DMS153 treated with DMSO at 0.1 percent for 48 hours (cell line): Measurements from ENCODE around the gene CTSO.

Experiments used
- DNase-seq: peaks from one replicate; lab custom pipeline; 2025; ENCODE audit not compliant: unreplicated experiment; lab: John Stamatoyannopoulos, UW

CTSO gene, protein sequence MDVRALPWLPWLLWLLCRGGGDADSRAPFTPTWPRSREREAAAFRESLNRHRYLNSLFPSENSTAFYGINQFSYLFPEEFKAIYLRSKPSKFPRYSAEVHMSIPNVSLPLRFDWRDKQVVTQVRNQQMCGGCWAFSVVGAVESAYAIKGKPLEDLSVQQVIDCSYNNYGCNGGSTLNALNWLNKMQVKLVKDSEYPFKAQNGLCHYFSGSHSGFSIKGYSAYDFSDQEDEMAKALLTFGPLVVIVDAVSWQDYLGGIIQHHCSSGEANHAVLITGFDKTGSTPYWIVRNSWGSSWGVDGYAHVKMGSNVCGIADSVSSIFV

DNA sequence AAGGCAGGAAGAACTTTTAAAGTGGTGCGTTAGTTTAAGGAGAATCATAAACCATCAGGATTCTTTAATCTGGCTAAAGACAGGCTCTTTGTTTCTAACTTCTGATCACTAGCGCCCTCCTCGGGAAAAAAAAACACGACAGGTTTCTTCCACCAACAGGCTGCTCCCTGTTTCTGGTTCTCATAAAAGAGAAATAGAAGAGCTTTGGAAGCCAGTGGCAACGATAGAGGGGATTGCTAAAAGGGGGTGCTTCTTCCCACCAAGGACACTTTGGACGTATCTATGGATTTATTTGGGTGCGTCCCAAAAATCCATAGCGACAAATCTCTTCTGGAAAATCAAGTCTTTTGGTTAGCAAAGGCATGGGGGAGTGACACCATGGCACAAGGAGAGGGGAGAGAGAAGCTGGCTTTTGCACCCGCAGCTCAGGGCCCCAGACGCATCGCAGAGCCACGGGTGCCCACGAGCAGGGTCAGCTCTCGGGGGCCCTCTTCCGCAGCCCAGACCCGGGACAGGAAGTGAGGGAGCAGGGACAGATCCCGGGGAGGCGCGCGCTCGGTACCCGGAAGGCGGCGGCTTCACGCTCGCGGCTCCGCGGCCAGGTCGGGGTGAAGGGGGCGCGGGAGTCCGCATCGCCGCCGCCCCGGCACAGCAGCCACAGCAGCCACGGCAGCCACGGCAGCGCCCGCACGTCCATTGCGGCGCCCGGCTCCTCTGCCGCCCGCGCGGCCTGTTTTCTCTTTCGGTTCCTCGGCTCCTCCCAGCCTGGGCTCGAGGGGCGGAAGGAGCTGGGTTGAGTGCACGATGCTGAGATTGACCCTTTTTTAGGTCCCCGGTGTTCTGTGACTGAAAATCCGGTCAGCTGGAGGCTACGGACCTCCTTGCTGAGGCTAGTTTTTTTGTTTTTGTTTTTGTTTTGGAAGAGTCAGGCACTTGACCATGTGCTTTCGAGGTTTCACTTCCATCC, at the start of gene CTSO:
CTSO (minus strand) TSS at position 716 of the 967 bp plus-strand sequence; CDS start at position 697, 19 bp downstream.
- peak; percentile 74 for DNase-seq

DNA sequence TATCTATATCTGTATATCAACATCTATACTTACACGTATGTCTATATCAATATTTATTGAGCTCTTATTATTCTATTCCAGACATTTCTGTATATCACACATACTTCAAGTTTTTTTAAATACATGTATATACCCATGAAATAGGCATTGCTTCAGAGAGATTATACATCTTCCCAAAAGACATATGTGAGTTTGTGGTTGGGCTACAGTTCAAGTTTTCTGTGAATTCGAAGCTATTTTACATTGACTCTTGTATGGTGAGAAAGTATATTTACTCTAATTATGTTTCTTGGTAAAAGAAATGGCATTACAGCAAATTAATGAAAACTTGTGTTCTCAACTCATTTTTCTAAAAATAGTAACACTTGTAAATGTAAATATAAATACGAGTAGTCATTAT, 46.8 kb upstream of the CTSO start:
- no peak for DNase-seq

DNA sequence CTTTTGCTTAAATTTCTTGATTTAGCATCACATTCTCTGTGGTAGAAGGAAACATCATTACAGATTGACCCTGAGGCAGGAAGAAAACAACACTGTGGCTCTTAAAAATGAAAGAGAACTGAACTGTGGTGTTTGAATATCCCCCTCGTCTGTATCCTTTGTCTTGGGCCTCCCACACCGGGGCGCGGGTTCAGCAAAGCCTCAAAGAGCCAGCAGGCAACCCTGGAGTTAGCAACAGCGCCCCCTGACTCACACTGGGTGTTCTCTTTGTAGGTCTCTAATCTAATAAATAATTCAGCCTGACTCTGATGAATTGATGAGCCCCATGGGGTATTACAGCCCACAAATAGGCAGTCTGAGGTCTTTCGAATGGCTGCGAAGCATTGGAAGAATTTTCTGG, 46.1 kb upstream of the CTSO start:
- no peak for DNase-seq

DNA sequence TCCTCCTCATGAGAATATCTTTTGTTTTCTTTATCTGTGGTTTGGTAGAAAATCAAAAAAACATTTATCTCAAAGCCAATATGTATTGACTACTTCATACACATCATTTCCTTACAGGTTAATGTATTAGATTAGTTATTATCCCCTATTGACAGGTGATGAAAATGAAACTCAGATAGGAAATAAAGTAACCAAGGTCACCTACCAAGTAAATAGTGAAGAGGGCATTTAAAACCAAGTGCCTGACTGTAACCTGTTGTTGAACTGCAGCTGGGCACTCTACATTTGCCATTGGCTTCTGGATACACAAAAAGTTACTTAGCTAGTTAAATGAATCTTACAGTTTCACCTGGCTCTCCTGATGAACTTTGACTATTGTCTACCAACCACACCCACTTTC, 41.4 kb upstream of the CTSO start:
- no peak for DNase-seq

DNA sequence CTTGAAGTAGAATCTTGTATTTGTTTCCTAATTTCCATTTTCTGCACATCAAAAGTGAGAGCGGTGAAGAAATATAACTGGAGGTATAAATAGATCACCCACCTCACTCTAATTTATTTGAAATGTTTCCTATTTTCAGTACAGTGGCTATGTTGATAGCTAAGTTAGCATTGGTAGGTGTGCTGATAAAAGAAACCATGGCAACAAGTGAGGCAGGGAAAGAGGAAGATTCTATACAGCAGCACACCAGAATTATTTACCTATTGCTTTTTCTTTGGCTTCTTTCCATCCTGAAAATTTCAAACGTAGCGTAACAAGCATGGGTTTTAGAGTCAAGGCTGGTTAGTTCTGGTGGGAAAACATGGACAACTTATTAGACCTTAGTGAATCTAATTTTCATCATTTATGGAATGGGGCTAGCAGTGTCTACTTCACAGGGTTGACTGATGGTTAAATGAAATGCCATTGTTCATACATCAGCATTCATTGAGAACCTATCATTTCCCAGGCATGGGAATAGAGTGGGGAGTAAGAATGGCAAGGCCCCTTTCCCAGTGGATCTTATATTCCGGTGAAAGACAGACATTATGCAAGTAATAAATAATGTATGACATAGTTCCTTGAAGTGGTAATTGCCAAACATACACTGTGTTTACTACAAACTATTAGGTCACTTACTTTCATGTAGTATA, 30.6 kb upstream of the CTSO start:
- no peak for DNase-seq

DNA sequence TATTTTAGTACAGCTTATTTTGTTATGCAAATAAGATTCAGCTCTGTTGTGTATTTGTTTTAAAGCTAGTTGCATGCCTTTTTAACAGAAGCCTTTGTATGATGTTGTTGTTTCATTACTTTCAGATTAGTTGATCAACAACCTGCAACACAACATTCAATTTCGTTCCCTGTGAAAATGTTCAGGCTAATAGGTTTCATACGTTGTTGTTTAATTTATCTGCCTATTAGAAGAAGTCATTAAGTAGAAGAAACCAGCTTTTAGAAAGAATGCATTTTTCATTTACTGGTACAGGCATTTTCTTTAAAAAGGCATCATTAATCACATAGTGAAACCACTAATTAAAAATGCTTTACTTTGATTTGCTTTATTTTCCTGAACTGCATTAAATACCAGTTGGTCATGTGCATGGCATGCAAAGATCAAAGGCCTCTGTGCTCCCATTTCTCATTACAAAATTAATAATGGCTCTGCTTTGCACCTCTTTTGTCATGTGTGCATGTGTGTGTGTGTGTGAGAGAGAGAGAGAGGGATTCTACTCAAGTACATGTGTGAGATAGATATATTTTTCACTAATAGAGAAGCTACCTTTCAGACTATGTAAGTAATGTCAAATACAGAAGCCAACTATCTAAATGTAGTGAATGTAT, 29.2 kb upstream of the CTSO start:
- no peak for DNase-seq

DNA sequence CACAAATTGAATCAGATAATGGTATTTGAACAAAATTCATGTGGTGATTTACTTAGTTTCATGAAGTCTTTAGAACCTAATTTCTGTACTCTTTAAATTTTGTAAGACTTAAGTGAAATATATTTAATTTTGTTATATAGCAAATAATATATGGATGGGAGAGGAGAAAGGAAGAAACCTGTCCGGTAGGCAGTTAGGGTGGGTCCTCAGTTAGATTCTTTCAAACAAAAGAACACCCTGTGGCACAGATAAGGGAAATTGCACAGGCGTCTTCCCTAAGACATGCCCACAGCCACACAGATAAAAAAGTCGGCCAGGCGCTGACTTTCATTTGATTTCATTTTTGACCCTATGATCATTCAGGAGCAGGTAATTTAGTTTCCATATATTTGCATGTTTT, 25.1 kb upstream of the CTSO start:
- no peak for DNase-seq

DNA sequence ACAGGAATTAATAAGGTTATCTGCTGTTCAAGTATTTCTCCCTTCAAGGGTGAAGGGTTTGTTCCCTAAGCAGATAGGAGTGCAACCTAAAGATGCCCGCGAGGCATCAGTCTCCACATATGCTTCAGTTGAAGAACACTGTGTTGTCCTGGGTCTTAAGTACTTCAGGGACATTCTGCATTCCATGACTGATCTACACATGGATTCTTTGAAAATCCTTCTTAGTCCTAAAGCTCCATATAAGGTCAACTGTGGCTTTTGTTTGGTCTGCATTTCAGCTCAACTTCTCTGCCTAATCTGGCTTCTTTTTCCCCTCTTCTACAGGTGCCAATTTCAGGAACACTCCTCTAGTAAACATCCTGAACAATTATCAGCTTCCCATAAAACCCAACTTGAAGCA, 21.8 kb upstream of the CTSO start:
- no peak for DNase-seq

DNA sequence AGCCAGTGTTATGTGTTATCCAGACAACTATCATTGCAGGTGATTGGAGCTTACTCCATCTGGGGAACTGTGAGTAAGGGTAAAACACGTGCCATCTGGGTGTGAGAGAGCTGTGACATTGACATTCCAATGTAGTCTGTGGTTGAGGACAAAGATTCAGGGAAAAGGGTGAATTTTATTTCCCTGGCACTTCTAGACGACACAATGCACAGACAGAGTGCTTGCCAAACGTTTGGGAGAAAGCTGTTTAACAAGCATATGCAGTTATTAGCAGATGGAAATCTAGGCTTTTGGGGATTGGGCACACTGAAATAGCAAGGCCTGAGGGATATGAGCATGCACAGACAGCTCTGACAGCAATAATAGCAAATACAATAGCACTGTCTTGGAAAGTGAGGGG, 21.3 kb upstream of the CTSO start:
- no peak for DNase-seq

DNA sequence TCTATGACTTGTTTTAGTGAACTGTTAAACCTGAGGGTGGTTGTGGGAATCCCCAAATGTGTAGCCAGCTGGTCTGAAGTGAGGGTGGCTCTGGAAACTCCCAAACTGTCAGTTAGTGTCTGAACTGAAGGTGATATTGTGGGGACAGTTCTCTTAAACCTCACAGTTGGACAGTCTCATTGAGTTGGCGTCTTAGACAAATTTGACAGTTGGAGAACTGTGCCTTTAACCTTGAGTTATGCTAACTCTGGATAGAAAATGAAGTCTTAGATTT, 20.7 kb upstream of the CTSO start:
- no peak for DNase-seq

DNA sequence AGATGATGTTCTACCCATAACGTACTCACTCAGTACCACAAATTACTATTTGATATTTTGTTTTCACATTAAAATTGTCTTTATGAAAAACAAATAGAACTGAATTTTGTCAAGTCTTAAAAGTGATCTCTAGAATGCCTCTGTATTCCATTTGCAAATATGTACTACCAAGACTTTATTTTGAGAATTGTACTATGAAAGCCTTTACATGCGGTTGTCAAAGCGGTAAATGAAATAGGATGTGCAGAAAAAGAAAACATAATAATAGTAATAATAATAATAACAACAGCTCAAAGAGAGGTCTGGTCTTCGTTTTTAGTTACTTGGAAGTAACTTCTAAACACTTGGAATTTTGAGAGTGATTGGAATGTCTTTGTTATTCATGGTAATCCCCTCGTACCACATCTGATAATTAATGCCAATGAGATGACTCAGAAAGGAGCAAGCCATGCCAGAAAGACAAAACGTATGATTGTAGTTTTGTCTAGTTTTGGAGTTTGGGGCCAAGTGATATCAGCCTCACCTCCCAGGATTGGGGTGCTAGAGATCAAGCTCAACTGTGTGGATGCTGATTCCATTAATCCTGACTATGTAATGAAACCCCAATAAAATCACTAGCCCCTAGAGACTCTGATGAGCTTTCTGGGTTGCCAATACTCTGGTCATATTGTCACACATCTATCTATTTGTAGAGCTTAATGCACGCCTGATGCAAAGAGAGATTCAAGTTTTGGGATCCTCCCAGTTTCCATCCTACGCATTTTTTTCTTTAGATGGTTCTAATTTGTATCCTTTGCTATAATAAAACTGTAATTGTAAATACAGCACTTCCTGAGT, 20.2 kb upstream of the CTSO start:
- DNase-seq, result no peak

DNA sequence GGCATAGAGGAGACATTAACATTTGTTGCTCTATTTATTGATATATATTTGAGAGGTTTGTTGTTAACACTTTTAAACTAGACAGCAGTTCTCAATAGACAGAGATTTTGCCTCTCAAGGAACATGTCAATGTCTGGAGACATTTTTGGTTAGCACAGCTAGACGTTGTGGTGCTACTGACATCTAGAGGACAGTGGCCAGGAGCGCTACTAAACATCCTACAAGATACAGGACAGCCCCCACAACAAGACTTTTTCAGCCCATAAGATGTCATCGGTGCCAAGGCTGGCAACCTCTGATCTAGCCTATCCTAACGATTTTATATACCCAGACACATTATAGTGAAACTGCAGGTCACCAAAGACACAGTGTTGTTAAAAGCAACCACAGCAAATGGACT, 18.4 kb upstream of the CTSO start:
- no peak for DNase-seq

DNA sequence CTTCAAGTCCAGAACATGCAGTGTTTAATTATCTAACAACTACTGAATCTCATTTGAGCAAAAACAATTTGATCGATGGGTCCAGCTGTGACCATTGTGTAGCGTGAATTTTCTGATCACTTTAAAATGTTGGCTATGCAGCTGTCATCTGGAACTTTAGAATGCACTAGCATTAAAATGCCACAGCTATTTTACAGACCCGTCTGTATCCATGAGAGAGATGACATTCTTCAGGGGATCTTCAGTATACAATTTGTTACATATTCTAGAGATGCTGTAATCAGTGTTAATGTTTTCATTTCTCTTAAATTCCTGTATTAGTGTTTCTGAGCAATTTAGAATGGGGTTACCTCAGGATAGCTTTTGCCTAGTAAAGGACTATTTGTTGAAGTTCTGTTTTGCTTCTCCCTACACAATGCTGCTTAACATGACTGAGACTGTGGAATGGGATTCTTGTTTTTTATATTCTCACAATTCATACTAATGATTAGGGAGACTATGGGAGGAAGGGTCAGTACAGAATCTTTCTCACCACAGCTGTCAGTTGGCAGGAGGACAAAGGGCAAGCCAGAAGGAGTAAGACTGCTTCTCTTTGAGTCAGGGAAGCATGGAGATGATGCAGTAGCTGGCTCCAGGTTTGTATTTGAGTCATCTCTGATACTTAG, 13.2 kb upstream of the CTSO start:
- no peak for DNase-seq

DNA sequence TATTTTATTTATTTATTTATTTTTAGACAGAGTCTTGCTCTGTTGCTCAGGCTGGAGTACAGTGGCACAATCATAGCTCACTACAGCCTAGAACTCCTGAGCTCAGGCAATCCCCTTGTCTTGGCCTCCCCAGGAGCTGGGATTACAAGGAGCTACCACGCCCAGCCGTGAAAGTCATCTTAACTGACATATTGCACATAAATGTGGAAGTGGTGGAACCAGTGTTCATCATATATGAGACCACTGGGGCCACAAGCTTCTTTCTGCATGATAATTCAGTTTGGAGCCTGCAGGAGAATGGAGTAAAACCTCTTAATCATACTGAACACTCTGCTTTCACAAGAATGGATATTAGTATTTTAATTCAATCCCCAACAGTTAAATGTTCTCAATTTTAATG, 12.5 kb upstream of the CTSO start:
- DNase-seq, result no peak

DNA sequence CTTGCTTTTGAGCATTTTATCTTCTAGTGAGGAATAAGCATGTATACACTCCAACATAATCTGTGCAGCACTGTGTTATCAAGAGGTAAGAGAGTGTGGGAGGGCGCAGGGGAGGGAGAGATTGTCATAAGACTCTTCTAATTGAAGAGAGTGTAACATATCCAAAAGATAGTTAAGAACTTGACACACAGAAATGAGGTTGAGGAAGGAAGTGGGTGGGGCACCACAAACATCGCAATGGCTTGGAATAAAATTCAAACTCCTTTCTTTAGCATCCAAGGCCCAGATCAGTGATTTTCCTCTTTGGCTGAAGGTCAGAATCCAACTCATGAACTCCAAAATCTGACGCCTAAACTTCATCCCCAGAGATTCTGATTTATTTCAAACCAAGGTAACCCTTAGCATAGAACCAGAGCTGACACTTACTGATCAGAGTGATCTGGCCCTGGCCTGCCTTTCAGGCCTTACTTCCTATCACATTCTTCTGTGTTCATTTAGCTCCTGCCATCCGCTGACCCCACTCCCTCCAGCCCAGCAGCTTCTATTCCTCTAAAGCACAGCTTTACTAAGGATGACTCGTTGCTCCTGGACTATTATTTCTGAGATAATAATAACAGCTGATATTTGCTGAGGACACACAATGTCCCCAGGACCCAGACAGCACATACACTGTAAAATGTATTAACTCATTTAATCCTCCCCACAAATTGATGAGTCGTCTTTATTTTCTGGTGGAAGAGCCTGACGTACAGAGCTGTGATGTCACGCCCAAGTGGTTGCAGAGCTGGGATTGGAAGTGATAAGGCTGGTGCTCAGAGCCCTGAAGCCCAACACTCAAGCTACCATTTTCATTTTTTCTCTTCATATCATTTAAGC, 10.6 kb upstream of the CTSO start:
- DNase-seq, result no peak

DNA sequence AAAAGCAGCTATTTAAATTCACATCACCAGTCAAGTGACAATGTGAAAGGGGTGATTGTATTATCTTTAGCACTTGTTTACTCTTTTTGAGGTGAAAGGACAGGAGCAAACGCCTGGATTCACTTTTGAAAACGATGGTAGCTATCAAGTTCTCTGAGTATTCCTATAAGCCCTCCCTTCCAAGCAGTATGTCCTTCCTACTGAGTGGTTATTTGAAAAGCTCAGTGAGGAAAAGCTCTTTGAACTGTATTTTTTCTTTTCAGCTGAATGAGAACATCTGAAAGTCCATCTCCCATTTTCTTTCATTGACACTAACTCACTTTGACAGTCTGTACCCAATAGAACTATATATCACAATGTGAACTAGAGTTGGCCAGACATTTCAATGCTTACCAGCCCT, 9.1 kb upstream of the CTSO start:
- DNase-seq, result no peak

DNA sequence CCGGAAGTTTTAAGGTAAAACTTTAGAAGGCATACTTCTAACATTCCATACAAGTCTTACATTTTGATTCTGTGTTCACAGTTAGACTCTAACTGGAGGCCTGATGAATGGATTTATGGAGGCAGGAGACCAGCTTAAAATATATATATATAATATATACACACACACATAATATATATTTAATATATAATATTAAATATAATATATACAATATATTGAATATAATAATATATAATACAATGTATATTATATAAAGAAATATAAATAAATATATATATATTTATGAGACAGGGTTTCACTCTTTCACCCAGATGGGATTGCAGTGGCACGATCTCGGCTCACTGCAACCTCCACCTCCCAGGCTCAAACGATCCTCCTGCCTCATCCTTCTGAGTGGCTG, 7.9 kb upstream of the CTSO start:
- no peak for DNase-seq

DNA sequence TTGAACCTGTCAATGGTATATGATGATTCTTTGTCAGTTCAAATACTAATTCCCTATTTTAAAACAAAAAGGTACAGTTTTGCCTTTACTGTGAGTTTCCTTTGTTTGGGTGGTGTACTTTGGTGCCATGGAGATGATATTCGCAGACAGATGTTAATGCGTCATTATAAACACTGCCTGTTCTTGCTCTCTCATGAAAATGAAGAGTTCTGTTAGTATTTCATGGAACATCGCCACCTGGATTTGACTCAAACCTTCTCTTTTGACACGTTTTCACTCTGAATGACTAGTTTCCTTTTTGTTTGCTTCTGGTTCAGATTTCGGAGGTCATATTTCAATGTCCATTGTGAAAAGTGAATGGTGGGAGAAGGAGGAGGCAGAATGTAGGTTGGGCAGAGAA, 6.9 kb upstream of the CTSO start:
- DNase-seq, result no peak

DNA sequence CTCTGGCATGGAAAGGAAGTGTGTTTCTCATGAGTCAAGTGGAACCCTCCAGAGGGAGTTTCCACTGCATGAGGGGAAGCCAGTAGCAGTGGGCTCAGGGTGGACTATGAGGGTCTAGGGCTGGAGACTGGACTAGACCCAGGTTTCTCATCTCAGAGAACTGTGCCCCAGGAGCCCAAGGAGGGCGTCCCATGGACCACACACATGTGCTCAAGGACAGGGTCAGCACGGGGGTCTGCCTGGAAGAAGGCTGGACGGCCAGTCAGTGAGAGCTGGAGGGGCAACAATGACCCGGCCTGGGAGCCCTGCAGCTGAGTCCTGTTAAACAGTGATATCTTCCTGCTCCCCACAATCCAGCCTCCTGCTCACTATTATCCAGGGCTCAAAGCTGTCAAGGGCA, 5.8 kb upstream of the CTSO start:
- DNase-seq, result no peak
